MV-4-11 (cell line): ENCODE results near the gene TTC27.
"Not testable (repeated sequence)": the region's sequence is repeated elsewhere in the genome, so short reads cannot be mapped to it uniquely, and the experiment has no call there.

Source experiments
- DNase-seq: peaks from one replicate; lab custom pipeline; 2025; lab: John Stamatoyannopoulos, UW

The TTC27 gene

GRCh38 chr2:32627814-32628579 is at the start of gene TTC27:
Gene TTC27, plus strand, starts transcription at chr2:32628050. Its CDS starts 243 bp downstream, at chr2:32628293.
- DNase-seq, result peak; percentile 95

GRCh38 chr2:32591669-32592463 is 36.0 kb upstream of the TTC27 start:
- DNase-seq, result peak; percentile 58

GRCh38 chr2:32594573-32594972 is 33.3 kb upstream of the TTC27 start:
- DNase-seq, result no peak

GRCh38 chr2:32611366-32611765 is 16.5 kb upstream of the TTC27 start:
- DNase-seq, result no peak

GRCh38 chr2:32611771-32612170 is 16.1 kb upstream of the TTC27 start:
- DNase-seq, result no peak

- DNase-seq, result peak; percentile 89
Measured at GRCh38 chr2:32614084-32614483, 13.8 kb upstream of the TTC27 start.

- DNase-seq, result no peak
Measured at GRCh38 chr2:32617599-32618189, 10.2 kb upstream of the TTC27 start.

GRCh38 chr2:32622570-32623310 is 5.1 kb upstream of the TTC27 start:
- DNase-seq, result peak; percentile 15

- no peak for DNase-seq
Measured at GRCh38 chr2:32623311-32623706, 4.5 kb upstream of the TTC27 start.

GRCh38 chr2:32624812-32625211 is 3.0 kb upstream of the TTC27 start:
- no peak for DNase-seq

- no peak for DNase-seq
Measured at GRCh38 chr2:32626639-32627221, 1.1 kb upstream of the TTC27 start.

GRCh38 chr2:32627441-32627813 is 423 bp upstream of the TTC27 start:
- DNase-seq, result no peak

GRCh38 chr2:32632089-32632488 is 4.2 kb downstream of the TTC27 start:
- DNase-seq, result peak; percentile 33

- no peak for DNase-seq
Measured at GRCh38 chr2:32633040-32633439, 5.2 kb downstream of the TTC27 start.

- not testable (repeated sequence) for DNase-seq
Measured at GRCh38 chr2:32638548-32638947, 10.7 kb downstream of the TTC27 start.

GRCh38 chr2:32641180-32641579 is 13.3 kb downstream of the TTC27 start:
- DNase-seq, result no peak

GRCh38 chr2:32647180-32647651 is 19.4 kb downstream of the TTC27 start:
- no peak for DNase-seq

- no peak for DNase-seq
Measured at GRCh38 chr2:32652555-32653209, 24.8 kb downstream of the TTC27 start.

- DNase-seq, result no peak
Measured at GRCh38 chr2:32656069-32656468, 28.2 kb downstream of the TTC27 start.

GRCh38 chr2:32663864-32664263 is 36.0 kb downstream of the TTC27 start:
- no peak for DNase-seq

GRCh38 chr2:32666704-32667103 is 38.9 kb downstream of the TTC27 start:
- no peak for DNase-seq
